ELR (cell line): ENCODE results near the gene SPTSSB.

Experiments
- DNase-seq: peaks from one replicate; pipeline ENCODE4 v3.0.0-alpha.2; 2015; ENCODE audit warnings: low read depth

Gene SPTSSB, protein sequence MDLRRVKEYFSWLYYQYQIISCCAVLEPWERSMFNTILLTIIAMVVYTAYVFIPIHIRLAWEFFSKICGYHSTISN

DNA sequence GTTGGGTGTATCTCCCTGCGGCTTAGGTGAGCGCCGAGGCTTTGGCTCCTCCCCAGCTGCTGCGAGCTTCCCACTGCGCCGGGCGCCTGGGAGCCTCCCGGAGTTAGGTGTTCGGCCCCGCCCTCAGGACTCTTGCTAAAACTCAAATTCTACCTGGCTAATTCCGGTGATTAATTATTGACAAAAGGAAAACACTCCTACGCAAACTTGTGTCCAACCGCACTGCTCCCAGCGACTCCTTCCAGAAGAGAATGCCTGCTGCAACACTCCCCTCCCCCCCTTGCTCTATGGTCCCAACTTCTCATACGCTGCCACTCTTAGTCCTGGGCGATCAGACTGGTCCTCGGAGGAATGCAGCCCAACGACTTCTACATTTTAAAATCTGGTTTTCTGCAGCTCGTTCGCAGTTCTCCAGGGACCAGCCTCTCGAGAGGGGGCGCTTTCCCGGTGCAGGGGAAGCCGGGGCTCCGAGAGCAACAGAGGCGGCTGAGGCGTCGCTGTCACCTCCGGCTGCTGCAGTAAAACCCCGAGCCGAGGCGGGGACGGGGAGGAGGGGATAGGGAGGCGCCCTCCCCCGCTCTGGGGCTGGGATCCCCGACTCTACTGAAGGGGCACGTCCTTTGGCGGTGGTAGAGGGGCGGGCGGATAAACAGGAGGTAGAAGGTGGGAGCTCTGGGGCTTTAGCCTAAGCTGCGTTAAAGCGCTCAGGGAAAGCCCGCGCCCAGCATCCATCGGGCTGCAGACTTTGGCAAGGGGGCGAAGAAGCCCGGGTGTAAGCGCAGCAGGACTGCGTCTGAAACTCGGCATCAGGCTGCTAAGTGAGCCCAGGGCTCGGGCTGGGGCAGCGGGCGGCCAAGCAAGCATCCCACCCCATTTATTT is at the start of gene SPTSSB:
Gene SPTSSB (minus strand): TSS at position 77 of the 880 bp plus-strand sequence. CDS start 25,194 bp downstream, outside the sequence.
- peak; percentile 28 for DNase-seq

DNA sequence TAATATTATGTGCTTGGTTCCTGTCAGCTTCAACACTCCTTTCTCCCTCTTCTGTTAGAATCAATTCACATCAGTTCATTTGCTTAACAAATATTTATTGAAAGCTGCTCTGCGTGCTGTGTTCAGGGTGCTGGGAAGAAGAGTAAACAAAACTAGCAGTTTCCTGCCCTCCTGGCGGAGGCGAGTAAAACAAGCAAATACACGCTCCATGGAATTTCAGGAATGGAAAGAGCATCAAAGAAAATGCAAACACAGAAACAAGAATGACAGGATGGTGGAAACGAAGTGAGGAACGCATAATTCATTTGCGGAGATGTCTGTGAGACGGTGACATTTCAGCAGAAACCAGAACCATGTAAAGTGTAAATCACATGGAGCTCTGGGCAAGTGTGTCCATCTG is 49.4 kb upstream of the SPTSSB start:
- DNase-seq = no peak

DNA sequence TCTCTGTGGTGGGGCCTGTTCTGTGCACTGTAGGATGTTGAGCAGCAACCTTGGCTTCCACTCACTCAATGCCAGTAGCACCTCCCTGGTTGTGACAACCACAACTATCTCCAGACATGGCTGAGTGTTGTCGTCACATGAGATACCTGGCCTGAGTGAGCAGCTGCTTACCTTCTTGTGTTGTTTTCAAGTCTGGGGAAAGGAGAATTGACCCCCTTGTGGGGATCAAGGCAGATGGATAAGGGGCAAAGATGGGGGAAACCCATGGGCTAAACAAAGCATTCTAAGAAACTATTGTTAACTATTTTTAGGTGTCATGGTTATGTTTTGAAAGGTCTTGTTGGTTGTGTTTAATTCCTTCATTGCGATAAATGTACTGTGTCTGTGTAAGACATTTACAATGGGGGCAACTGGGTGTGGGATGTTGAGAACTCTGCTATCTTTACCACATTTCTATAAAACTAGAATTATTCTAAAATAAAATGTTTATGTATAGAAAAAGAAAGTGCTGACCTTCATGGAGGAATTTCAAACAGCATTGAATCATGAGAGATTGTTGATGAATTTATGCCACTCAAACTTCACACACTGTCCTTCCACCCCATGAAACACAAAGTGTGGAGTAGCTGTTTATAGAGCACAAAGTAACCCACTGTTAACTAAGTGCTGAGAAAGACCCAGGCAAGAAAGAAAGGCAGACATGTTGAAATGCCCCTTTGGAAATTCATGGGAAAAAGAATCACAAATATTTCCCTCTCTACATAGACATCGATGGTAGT is 48.4 kb upstream of the SPTSSB start:
- no peak for DNase-seq

DNA sequence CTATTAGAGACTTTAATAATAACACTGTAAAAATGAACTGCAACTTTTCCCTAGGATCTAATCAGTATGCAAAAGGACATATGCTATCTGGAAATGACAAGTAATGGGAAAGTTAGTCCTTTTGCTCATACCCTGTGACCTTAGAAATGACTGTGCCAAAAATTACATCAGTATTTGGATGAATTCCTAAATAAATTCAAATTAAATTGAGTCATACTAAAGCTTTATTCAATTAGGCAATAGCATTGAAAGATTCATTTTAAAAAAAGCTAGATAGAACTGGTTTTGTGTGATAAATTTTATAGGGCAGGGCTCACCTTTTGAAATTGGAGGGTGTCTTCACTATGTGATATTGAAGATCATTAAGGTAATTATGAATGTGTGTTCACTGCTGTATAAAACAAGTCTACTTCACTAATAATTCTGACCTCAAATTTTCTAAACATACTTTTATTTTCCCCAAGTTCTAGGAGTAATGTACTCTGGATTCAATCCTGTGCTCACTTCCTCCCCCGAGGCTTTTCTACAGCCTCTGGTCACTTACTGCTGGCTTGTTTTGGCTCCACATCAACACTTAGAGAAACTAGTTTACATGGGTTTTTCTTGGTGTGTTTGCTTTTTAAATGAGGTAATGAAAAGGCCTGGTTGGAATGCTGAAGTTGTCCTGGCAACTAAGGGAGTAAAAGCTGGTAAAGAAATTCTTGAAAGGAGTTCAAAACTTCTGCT is 44.4 kb upstream of the SPTSSB start:
- peak; percentile 28 for DNase-seq

DNA sequence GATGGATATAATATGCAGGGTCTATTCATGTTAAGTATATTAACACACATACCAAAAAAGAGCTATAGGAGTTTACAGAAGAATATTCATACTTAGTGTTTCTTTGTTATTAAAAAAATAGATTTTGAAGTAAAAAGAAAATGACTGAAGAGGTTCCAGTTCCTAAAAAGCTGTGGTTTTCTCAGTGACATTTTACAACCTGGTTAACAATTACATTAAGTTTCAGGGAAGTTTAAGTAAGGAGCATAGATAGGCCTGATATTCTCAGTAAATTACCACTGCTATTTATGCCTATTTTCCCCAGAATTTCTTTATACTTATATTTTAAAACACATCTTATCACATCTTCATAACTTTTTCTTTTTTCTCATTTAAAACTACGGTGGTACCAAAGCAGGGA is 43.6 kb upstream of the SPTSSB start:
- no peak for DNase-seq

DNA sequence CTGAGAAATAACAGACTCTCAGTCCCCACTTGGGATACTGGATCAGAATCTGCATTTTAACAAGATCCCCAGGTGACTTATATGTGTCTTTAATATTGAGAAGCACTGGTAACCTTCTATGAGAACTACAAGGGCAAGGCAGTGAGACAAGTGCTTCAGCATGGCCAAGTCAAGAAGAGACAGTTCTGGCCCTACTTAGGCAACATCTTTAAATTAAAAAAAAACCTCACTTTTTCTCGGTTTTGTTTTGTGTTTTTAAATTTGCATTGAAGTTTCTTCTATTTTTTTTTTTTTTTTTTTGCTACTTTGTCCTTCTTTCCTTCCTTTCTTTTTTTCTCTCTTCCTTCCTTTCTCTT is 42.5 kb upstream of the SPTSSB start:
- no peak for DNase-seq

DNA sequence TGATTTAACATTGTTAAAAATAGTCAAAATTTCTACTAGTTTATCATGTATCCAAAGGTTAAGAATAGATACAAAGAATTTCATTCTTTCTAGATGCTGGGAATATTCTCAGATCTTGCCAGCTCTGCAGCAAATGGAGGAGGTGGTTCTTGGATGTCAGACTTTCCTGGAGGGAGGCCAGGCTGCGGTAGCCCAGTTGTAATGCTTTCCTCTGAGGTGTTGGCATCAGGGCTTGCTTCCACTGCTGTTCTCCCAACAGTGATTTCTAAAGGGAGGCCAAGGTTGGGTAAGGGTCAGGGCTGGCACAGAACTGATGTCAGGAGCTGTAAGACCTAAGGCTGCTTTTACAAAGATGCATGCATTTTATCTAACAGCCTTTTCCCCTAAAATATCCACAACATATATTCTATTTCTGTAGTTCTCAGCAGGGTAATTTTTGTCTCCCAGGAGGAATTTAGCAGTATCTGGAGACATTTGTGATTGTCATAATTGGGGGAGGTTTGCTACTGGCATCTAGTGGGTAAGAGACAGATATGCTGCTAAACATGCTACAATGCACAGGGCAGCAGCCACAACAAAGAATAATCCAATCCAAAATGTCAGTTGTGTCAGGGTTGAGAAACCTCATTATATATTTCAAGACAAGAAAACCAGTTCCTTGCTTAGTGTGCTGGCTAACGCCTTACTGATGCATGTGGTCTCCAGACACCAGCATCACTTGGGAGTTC is 42.0 kb upstream of the SPTSSB start:
- no peak for DNase-seq

DNA sequence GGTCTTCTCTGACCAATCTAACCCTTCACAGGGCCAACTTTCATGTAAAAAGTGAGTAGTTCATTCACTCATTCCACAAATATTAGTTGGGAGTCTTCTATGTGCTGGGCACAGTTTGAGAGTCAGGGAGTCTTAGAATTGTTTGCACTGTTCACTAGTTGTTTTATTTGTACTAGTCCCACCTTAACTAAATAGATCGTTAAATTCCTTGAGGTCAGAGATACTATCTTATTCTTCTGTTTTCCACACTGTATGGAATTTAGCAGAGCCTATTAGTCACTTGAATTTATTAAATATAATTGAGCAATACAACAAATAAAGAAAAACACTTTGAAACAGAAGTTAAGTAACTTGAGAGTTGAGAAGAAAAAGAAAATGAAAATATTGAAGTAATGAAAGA is 40.8 kb upstream of the SPTSSB start:
- no peak for DNase-seq

DNA sequence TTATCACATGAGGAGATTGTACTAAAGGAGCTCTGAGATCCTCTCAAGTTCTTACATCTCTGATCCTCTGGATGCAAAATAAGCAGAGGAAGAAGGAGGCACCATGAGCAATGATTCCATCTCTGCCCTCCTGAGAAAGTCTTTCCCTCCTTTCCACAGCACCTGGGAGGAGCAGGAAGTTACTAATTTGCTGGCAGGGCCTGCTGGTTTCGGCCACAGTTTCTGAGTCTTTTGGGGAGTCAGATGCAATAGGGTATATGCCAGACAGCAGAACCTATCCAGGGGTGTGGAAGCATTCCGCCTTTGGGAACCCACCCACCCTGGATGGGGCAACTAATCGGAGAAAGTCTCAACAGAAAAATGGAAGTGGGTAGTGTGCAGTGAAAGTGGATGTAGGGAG is 38.5 kb upstream of the SPTSSB start:
- no peak for DNase-seq

DNA sequence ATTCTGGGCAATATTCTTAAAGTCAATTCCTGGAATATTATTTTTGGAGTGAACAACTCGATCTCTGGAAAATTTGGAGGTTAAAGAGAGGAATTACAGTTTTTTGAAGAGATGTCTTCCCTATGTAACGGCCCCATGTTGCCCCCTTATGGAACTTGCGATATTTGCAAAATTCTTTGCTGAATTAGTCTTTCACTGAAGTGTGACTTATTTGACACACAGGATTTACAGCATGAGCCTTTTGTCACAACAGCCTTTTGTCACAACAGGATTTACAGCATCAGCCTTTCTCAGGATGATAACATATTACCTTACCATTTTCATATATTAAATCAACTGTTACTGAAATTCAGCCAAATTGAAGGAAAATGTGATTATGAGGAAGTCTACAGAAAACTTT is 37.8 kb upstream of the SPTSSB start:
- peak; percentile 68 for DNase-seq

DNA sequence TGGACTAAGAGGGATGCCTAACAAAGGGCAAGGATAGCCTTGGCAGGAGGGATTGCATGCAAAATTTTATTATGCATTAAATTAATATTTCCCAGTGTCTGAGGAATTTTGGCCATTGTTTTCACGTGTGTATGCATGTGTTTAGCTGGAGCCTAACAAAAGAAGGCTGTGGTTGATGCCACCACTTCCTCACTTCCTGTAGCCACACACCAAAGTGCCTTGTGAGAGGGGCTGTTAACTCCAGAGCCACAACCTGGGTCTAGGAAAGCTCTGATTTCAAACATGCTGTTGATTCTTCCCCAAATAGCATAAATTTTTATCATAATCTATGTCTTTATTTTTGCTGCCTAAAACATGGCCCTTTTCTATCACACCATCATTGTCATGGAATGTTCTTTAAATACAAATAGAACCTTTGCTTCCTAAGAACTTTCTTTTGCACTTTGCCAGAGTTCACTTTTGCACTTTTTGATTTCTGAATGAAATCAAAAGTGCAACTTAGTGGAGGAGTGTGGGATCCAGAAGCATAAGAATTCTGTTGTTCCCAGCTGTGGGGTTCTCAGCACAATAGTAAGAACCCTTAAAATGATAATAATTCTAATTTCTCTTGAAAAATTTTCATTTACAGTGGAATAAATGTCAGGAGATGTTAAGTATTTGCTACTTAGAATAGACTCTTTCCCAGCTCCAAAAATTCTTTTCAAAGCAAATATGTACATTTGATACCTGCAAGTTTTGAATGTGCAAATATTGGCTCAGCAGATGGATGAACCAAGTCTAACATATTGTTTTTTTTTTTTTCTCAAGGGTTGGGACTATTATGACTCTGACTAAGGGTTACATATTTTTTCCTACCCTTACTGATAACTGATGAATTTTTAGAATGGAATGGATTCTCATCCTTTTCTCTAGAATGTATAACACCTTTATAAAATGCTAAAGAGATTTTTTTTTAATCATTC is 35.6 kb upstream of the SPTSSB start:
- DNase-seq = no peak

DNA sequence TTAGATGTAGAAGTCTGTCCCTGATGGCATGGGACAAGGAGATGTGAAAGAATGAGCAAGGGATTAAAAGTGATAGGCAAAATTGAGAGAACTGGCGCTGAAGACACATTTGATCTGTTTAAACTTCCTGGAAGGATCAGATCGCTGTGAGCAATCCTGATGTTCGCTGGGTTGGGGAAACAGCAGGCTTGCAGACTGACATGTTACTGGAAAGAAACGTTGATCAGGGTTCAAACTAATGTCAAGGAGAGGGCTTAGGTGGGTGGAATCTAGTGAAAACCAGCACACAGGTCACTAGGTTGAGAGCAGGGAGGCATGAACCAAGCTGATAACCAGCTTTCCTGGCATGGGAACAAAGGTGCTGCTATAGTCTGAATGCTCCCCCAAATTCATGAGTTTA is 34.5 kb upstream of the SPTSSB start:
- no peak for DNase-seq

DNA sequence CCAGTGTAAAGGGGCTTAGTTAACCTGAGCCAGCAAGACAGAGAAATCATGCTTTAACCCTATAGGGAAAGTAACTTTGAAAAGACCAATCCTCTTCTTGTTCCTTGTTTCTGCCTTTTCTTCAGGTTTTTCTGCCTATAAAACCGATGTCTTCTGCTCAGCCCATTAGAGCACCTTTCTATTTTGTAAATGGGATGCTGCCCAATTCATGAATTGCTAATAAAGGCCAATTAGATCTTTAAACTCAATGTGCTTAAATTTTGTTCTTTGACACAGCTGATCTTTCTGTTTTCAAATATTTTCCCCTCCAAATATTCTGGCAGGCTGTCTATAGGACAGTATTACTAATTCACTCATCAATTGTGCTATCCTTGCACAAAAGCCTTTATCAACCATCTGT is 33.8 kb upstream of the SPTSSB start:
- no peak for DNase-seq

DNA sequence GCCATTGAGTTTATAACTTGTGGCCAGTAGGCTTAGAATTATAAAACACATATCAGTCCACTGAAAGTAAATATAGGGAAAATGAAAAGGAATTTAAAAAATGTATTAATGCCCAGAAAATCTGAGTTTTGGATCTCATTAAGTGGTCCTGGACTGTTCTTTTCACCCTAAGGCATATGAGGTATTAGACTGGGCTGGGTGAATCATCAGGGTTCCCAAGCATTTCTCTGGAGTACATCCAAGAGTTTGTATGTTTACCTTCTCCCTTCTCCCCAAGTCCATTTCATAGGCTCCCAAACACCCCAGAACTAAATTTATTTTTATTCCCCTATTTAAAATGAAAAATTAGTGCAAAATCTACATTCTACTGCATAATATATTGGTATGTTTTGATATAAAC is 31.9 kb upstream of the SPTSSB start:
- peak; percentile 44 for DNase-seq

DNA sequence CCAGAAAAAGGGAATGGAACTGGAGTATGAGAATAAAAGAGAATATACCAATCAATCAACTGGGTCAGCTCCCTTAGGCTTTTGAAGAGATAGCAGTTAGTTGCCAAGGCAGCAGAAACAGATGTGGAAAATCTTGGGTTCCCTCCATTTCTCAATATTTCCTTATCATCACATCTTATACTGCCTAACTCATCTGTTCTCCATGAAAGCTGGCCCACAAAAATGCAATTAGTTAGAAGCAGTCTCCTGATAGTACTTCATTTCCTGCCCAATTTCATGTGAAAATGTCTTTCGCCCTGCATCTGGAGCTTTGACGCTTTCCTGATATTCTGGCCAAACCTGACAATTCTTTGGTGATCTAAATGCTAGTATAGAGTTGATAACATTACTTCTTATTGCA is 30.1 kb upstream of the SPTSSB start:
- no peak for DNase-seq

DNA sequence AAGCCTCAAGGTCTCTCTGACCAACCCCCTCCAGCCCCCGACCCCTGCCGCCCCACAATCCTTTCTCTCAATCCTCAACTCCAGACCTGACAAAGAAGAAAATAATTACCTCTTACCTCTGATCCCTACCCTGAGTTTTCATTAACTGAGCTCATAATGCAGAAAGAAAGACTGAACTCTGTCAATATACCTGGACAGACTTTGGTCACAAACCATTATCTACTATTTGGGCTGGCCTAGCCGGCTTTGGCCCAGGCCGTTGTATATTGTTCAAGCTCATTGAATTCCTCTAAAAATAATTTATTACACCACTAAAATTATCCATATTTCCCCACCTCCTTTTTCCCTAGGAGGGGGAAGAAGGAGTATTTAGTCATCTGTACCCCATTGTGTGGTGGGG is 29.3 kb upstream of the SPTSSB start:
- no peak for DNase-seq

DNA sequence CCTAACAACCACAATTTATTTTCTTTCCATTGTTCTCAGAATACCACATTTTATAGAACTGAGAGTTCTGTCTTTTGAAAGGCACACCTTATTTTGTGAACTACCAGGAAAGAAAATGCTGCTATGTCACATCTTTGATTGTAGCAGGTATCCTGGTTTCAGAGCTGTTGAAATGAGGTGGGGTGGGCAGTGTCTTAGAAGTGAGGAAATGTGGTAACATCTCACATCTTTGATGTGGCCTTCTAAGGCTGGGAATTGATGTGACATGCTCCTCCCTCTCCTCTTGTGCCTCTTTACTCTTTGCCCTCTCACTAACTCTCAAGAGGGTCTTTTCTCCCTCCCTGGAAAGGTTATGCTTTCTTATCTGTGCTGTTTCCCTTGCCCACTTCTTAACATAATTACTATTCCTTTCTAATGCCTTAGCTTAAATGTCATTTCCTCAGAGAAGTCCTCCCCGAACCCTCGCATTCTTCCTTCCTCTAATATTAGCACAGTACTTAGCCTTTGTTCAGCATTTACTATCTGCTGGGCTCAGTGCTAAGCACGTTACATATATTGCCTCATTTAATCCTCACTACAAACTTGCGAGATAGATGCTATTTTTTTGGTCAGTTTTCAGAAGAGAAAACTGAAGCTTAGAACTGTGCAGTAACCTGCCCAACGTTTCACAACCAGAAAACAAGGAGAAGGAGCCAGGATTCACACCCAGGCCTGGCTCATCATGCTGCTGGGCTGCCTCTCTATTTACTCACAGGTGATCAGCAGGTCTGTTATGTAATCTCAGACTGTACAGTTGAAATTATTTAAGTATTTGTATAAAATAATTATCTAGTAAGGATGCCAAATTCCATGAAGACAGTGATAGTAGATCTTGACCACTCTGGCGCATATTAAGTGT is 24.0 kb upstream of the SPTSSB start:
- DNase-seq = no peak

DNA sequence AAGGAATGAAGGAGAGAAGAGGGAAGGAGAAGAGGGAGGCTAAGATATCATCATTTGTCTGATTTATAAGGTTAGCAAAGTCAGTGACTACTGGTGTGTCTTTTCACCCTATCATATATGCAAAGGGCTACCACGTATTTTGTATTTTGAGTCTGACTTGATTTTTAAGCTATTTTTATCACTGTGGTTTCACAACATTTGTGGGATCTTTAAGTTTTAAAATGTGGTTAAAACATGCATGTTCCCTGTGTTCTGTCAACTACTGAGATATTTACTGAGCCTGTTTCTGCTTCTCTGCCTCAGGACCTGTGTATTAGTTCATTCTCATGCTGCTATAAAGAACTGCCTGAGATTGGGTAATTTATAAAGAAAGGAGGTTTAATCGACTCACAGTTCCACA is 22.5 kb upstream of the SPTSSB start:
- DNase-seq = no peak

DNA sequence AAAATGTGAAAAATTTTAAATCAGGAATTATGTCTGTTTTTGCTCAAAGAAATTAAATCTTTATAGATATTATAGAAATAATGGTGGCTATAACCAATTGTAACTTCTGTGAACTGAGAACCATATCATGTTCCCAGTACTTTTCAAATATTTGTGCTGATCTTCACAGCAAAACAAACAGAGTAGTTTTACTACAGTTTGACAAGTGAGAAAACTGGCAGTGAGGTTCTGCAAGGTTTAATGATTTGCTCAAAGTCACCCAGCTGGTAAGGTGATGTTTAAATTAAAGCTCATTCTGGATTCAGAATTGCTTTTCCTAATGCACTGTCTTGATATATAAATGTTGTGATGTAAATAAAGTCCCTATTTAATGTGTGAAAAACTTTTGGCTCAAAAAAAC is 22.0 kb upstream of the SPTSSB start:
- no peak for DNase-seq

DNA sequence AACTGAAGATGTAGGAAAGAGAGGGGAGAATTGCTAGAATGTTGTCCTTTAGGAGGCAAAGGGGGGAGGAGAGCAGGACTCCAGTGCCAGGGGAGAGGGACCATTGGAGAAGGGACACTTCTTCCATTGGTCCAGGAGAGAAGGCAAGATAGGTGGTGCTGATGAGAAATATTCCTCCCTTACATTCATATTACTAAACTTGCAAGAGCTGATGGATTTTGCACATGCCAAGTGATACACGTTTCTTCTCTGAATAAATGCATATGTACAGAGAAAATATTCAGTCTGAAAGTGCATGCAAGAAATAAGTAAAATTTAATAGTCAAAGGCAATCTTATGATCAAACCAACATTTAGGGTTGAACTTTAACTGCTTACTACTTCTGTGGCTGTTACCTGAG is 21.5 kb upstream of the SPTSSB start:
- no peak for DNase-seq
